Measurements from ENCODE around the gene SLC30A3.

- TF ChIP-seq CTCF (conservative IDR thresholded peaks at IDR 0.05; ENCODE audit: low read depth, low read length) (no peak), EZH2 (IDR thresholded peaks at IDR 0.05; ENCODE audit: borderline replicate concordance, low read depth, low read length, poor library complexity, severe bottlenecking) (no peak)
Observed at GRCh38 chr2:27219091-27219490, 43.8 kb downstream of the SLC30A3 start.

Measured in A673 (cell line).